Fibroblast of skin of right quadriceps (primary cell): ENCODE data around the gene ELL2.
A peak's percentile ranks its signal among the peaks of the same experiment; 100 is the strongest.
"Not testable (repeated sequence)": the region's sequence is repeated elsewhere in the genome, so short reads cannot be mapped to it uniquely, and the experiment has no call there.

Experiments
- DNase-seq: peaks from one replicate; pipeline ENCODE4 v3.0.0-alpha.2; 2013

Gene ELL2

GRCh38 chr5:95876782-95877181, 84.9 kb downstream of the ELL2 start:
- DNase-seq = no peak

GRCh38 chr5:95874246-95874645, 87.4 kb downstream of the ELL2 start:
- DNase-seq = no peak

GRCh38 chr5:95873351-95873750, 88.3 kb downstream of the ELL2 start:
- DNase-seq = no peak

GRCh38 chr5:95872346-95873268, 89.0 kb downstream of the ELL2 start:
- DNase-seq = no peak

GRCh38 chr5:95871146-95871806, 90.4 kb downstream of the ELL2 start:
- no peak for DNase-seq

GRCh38 chr5:95870105-95870672, 91.5 kb downstream of the ELL2 start:
- DNase-seq = peak; percentile 50

GRCh38 chr5:95869173-95869855, 92.3 kb downstream of the ELL2 start:
- not testable (repeated sequence) for DNase-seq

GRCh38 chr5:95868136-95868535, 93.5 kb downstream of the ELL2 start:
- DNase-seq = no peak

- DNase-seq = no peak
Measured at GRCh38 chr5:95866435-95867040, 95.1 kb downstream of the ELL2 start.

GRCh38 chr5:95864944-95865504, 96.6 kb downstream of the ELL2 start:
- no peak for DNase-seq

- DNase-seq = no peak
Measured at GRCh38 chr5:95864456-95864855, 97.2 kb downstream of the ELL2 start.

GRCh38 chr5:95863383-95863757, 98.3 kb downstream of the ELL2 start:
- peak; percentile 71 for DNase-seq

GRCh38 chr5:95862671-95863382, 98.8 kb downstream of the ELL2 start:
- DNase-seq = no peak

GRCh38 chr5:95861864-95862561, 99.6 kb downstream of the ELL2 start:
- DNase-seq = peak; percentile 78

GRCh38 chr5:95861221-95861863, 100.3 kb downstream of the ELL2 start:
- peak; percentile 98 for DNase-seq

- no peak for DNase-seq
Measured at GRCh38 chr5:95859661-95860060, 102.0 kb downstream of the ELL2 start.

GRCh38 chr5:95858661-95859595, 102.7 kb downstream of the ELL2 start:
- DNase-seq = peak; percentile 99

- DNase-seq = peak; percentile 88
Measured at GRCh38 chr5:95858023-95858461, 103.6 kb downstream of the ELL2 start.
